Skeletal muscle satellite cell (primary cell): Measurements from ENCODE around the gene USP54.

ENCODE experiments used
- H3K27me3 ChIP-seq: 2 replicates; pipeline ENCODE4 v1.7.0; 2013; ENCODE audit warnings: low read length; ENCODE audit not compliant: control insufficient read depth, insufficient read depth
- H3K36me3 ChIP-seq: 2 replicates; pipeline ENCODE4 v1.7.0; 2013; ENCODE audit warnings: mild to moderate bottlenecking, control low read depth, low read length; ENCODE audit not compliant: insufficient read depth
- H3K4me1 ChIP-seq: 2 replicates; pipeline ENCODE4 v1.7.0; 2013; ENCODE audit warnings: low read length; ENCODE audit not compliant: control insufficient read depth, insufficient read depth
- H3K4me2 ChIP-seq: 2 replicates; pipeline ENCODE4 v1.7.0; 2013; ENCODE audit warnings: mild to moderate bottlenecking, low read length
- H3K4me3 ChIP-seq: 2 replicates; pipeline ENCODE4 v1.7.0; 2013; ENCODE audit warnings: low read length
- H3K9ac ChIP-seq: 2 replicates; pipeline ENCODE4 v1.7.0; 2013; ENCODE audit warnings: mild to moderate bottlenecking, low read depth, low read length, moderate library complexity
- H3K9me3 ChIP-seq: replicated peaks from 2 replicates; pipeline ENCODE4 v1.7.0; 2013; ENCODE audit warnings: mild to moderate bottlenecking, control low read depth, low read length

USP54 gene

GRCh38 chr10:73517166-73517888 is 73.8 kb downstream of the USP54 start:
- Histone ChIP-seq H3K4me2 (no peak overlapping the region), H3K36me3 (peaks cover 4% of the 10 kb centered on the region), H3K9me3 (no peaks in the 10 kb centered on the region)

GRCh38 chr10:73512207-73512743 is 78.9 kb downstream of the USP54 start:
- Histone ChIP-seq H3K4me3 (no peak overlapping the region), H3K4me1 (peaks cover under 1% of the 10 kb centered on the region), H3K36me3 (peaks cover 4% of the 10 kb centered on the region), H3K9ac (no peak overlapping the region), H3K9me3 (no peaks in the 10 kb centered on the region), H3K27me3 (no peaks in the 10 kb centered on the region), H3K4me2 (no peak overlapping the region)

More at GRCh38 chr10:73517166-73517888, 73.8 kb downstream of the USP54 start:
- H3K4me3 ChIP-seq = no peak overlapping the region
- no peaks in the 10 kb centered on the region for H3K27me3 ChIP-seq
- peaks cover 8% of the 10 kb centered on the region for H3K4me1 ChIP-seq
- no peak overlapping the region for H3K9ac ChIP-seq

GRCh38 chr10:73509695-73510094 is 81.4 kb downstream of the USP54 start:
- Histone ChIP-seq H3K36me3 (peaks cover 7% of the 10 kb centered on the region), H3K9me3 (no peaks in the 10 kb centered on the region), H3K4me2 (no peak overlapping the region), H3K4me3 (no peak overlapping the region), H3K9ac (no peak overlapping the region), H3K27me3 (no peaks in the 10 kb centered on the region), H3K4me1 (peaks cover 6% of the 10 kb centered on the region)

- Histone ChIP-seq H3K36me3 (peaks cover 14% of the 10 kb centered on the region), H3K27me3 (no peaks in the 10 kb centered on the region), H3K9ac (no peak overlapping the region), H3K4me3 (no peak overlapping the region), H3K9me3 (no peaks in the 10 kb centered on the region), H3K4me2 (no peak overlapping the region), H3K4me1 (peaks cover 7% of the 10 kb centered on the region)
Measured at GRCh38 chr10:73506491-73506890, 84.7 kb downstream of the USP54 start.

DNA sequence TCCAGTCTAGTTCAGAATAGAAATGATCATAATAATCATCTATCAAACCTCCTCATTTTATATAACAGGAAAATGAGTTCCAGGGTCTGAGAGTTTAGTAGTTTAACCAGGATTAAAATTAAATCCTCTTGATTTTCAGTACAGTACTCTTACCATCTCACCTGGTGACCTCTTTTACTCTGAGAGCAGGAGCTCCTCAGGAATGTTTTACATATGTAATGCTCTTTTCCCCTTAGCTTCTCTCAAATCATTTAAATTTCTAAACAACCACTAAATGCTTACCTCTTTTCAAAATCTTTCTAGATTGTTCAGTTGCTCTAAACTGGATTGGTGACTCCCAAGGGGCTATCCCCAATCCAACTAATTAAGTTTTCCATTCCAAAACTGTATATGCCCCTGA is 85.1 kb downstream of the USP54 start:
- Histone ChIP-seq H3K27me3 (no peaks in the 10 kb centered on the region), H3K4me1 (peaks cover 10% of the 10 kb centered on the region), H3K4me2 (no peak overlapping the region), H3K4me3 (no peak overlapping the region), H3K9me3 (no peaks in the 10 kb centered on the region), H3K36me3 (peaks cover 14% of the 10 kb centered on the region), H3K9ac (no peak overlapping the region)

DNA sequence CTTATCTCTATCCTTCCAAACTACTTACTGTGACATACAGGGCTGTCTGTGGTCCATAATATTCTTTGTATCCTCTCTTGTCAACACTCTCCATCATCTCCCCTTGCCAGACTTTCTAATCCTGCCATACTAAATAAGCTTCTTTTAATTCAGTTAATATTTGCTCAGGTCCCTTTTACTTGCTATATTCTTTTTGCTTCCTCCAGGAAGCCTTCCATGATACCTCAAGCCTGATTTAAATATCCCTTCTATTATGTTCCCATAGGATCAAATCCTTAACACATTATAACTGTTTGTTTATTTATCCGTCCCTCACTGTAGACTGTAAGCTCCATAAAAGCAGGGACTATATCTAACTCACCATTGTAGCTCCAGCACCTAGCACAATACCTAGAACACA is 88.1 kb downstream of the USP54 start:
- Histone ChIP-seq H3K4me2 (no peak overlapping the region), H3K36me3 (peaks cover 14% of the 10 kb centered on the region), H3K9ac (no peak overlapping the region), H3K4me3 (no peak overlapping the region), H3K4me1 (peaks cover 10% of the 10 kb centered on the region), H3K9me3 (no peaks in the 10 kb centered on the region), H3K27me3 (no peaks in the 10 kb centered on the region)

- no peak overlapping the region for H3K9ac ChIP-seq
- peaks cover 18% of the 10 kb centered on the region for H3K36me3 ChIP-seq
- H3K9me3 ChIP-seq = no peaks in the 10 kb centered on the region
- H3K4me1 ChIP-seq = peaks cover 13% of the 10 kb centered on the region
- H3K27me3 ChIP-seq = no peaks in the 10 kb centered on the region
- no peak overlapping the region for H3K4me3 ChIP-seq
- H3K4me2 ChIP-seq = no peak overlapping the region
Measured at GRCh38 chr10:73501651-73502050, 89.5 kb downstream of the USP54 start.

DNA sequence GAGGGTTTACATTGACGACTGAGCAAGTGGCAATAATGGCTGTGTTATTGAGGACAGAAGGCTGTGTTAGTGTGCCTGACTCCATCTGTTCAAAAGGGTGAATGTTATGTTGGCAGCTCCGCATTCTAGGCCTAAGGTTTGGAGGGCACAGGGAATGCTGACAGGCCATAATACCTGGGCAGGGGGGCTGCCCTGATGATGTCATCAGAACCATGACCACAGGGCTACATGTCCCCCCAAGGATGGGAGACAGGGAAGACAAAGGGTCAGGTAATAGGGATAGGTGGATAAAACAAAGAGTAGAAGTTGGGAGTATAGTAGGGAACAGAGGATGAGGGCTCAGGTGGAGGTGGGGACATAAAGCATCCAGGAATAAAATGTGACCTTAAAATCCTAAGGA is 93.5 kb downstream of the USP54 start:
- peaks cover 4% of the 10 kb centered on the region for H3K36me3 ChIP-seq

GRCh38 chr10:73495884-73496674 is 95.1 kb downstream of the USP54 start, which contains the start of gene PPP3CB:
TSS of gene PPP3CB (minus strand) at chr10:73496024. CDS start at chr10:73495889, 135 bp downstream.
- H3K27me3 ChIP-seq = no peaks in the 10 kb centered on the region
- H3K4me1 ChIP-seq = peaks cover 29% of the 10 kb centered on the region
- H3K4me2 ChIP-seq = peak within 1 kb of the TSS; percentile 90
- peaks cover 4% of the 10 kb centered on the region for H3K36me3 ChIP-seq
- no peaks in the 10 kb centered on the region for H3K9me3 ChIP-seq
- H3K4me3 ChIP-seq = peak within 1 kb of the TSS; percentile 91
- H3K9ac ChIP-seq = peak within 1 kb of the TSS; percentile 98

More for the DNA sequence above, 93.5 kb downstream of the USP54 start:
- Histone ChIP-seq H3K4me2 (no peak overlapping the region), H3K9me3 (no peaks in the 10 kb centered on the region), H3K9ac (no peak overlapping the region), H3K27me3 (no peaks in the 10 kb centered on the region), H3K4me3 (no peak overlapping the region), H3K4me1 (peaks cover 33% of the 10 kb centered on the region)

DNA sequence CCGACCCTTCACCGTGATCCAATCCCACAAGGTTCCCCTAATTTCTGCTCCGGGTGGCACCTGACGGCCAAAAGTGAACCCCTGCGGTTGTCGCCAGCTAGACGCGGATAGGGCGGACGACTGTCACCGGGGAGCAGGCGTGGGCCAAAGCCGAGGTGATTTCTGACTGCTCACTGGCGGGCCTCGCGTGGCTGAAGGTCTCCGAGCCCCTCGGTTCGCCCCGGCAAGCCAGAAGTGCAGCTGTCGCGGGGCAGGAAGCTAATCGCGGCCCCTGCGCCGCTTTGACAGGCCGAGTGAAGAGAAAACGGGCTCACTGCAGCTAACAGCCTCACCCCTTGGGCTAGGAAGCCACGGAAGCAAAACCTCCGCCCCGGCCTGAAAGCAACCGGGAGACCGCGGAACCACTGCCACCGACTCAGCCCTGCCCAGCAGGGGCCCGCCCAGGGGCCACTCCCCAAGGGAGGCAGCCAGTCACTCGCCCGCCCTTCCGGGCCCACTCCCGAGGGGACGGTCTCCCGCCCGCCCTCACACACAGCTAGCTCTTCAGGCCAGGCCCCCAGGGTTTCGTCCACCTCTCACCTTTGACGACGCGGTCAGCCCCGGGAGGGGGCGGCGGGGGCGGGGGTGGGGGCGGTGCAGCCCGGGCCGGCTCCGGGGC is 95.8 kb downstream of the USP54 start:
- Histone ChIP-seq H3K27me3 (no peaks in the 10 kb centered on the region), H3K4me2 (peak overlapping the region; percentile 90), H3K4me3 (peak overlapping the region; percentile 91), H3K9me3 (no peaks in the 10 kb centered on the region), H3K4me1 (peaks cover 29% of the 10 kb centered on the region), H3K36me3 (peaks cover 4% of the 10 kb centered on the region), H3K9ac (peak overlapping the region; percentile 98)

- peaks cover 29% of the 10 kb centered on the region for H3K4me1 ChIP-seq
- H3K9ac ChIP-seq = peak overlapping the region; percentile 98
- no peaks in the 10 kb centered on the region for H3K9me3 ChIP-seq
- peaks cover 4% of the 10 kb centered on the region for H3K36me3 ChIP-seq
- peak overlapping the region; percentile 90 for H3K4me2 ChIP-seq
- H3K27me3 ChIP-seq = no peaks in the 10 kb centered on the region
- peak overlapping the region; percentile 91 for H3K4me3 ChIP-seq
Measured at GRCh38 chr10:73494877-73495225, 96.3 kb downstream of the USP54 start.
